Left lung (tissue), 10 donors: Measurements from ENCODE around the gene SLC17A9. TPM values are rescaled to one million over a fixed set of nuclear protein-coding genes. Genes with fewer than 3 reads are reported as not detected.
A peak's percentile ranks its signal among the peaks of the same experiment; 100 is the strongest.
"Not testable (repeated sequence)": the region's sequence is repeated elsewhere in the genome, so short reads cannot be mapped to it uniquely, and the experiment has no call there.

ENCODE experiments used
- ATAC-seq: fragments of 200-7000 bp; cut with Tn5 transposase; one replicate; pipeline ENCODE4 v1.9.1; 2020; ENCODE audit warnings: moderate library complexity
- DNase-seq, 4 donors: peaks; one replicate each; pipeline ENCODE4 v3.0.0-alpha.2; 2013 to 2020
- H3K27ac ChIP-seq, 2 donors: fragments of 200-600 bp; sonication (generic) in 1 of 2; one replicate each; pipeline versions ENCODE4 v1.5.0 to v1.8.0; 2020 to 2021
- H3K27me3 ChIP-seq, 2 donors: fragments of 200-600 bp; sonication (generic) in 1 of 2; one replicate each; pipeline versions ENCODE4 v1.5.0 to v1.8.0; 2020 to 2021
- H3K36me3 ChIP-seq, 2 donors: fragments of 200-600 bp; sonication (generic) in 1 of 2; one replicate each; pipeline versions ENCODE4 v1.5.0 to v1.8.0; 2020 to 2021
- H3K4me1 ChIP-seq, 2 donors: fragments of 200-600 bp; one replicate each; pipeline ENCODE4 v1.8.0; 2021
- H3K4me3 ChIP-seq, 2 donors: fragments of 200-600 bp; sonication (generic) in 1 of 2; one replicate each; pipeline versions ENCODE4 v1.5.0 to v1.8.0; 2020 to 2021; ENCODE audit warnings: mild to moderate bottlenecking in 1 of 2
- H3K9me3 ChIP-seq, 2 donors: fragments of 200-600 bp; sonication (generic) in 1 of 2; one replicate each; pipeline versions ENCODE4 v1.5.0 to v1.8.0; 2020 to 2021
- intact Hi-C, 2 donors: fragments of 100-400 bp; cut with DNase I; formaldehyde crosslinking; loops; one replicate each; pipeline versions ENCODE4 v1.11.2 to v1.14.2; 2022
- polyA plus RNA-seq, 6 donors: library from polyadenylated mRNA; unstranded; fragments of 120-200 nt; gene quantifications; one replicate each; pipeline ENCODE4 v1.2.1, GENCODE V29; 2013; ENCODE audit not compliant: insufficient read length in 6 of 6
- total RNA-seq, 2 donors: library from RNA; stranded (reverse); fragmentation: NEBNext Ultra II Directional; extraction: Animal tissue kit (Norgen Biotek cat#: 25700); gene quantifications; one replicate each; pipeline ENCODE4 v1.2.1, GENCODE V29; 2021
- TF ChIP-seq, protein P1 (sequence below), 2 donors: fragments of 200-600 bp; sonication (generic) in 1 of 2; IDR thresholded peaks; one replicate each; pipeline versions ENCODE4 v1.5.0 to v1.8.0; 2021; ENCODE audit warnings: antibody characterized with exemption in 2 of 2
- donor health status: DM: no; HTN: yes; CAD: no.
- donor health status: DM: no; HTN: no; CAD: no.

The SLC17A9 gene
- total and polyA plus RNA-seq, 8 donors = 2.1 to 18.1 (median 3.7) TPM

DNA sequence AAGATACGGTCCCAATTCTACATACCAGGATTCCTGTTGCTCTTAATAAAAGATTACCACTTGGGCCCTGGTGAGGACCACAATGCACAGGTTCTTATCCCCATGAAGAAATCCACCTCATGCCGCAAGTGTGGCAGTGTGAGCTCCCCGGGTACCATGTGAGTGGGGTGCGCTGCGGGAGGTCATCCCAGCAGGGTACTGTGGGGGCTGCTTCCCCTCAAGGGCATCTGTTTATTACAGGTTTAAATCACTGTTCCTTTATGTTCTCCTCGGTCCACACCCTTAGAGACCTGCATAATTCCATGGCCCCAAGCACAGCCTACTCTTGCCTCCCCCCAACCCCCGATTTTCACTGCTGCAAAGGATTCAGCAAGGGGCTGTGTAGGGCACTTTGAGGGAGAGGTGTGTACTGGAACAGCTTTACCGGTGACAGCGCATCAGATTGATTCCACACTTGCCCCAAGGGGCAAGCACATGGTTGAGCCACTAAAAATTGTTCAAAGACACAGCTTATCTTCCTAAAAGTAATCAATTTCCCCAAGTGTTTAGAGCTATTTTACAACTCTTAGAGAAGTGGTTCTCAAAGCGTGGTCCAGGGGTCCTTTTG lies 32.4 kb upstream of the SLC17A9 start:
- Histone ChIP-seq H3K36me3 (no peaks in the 10 kb centered on the region), H3K9me3 (no peaks in the 10 kb centered on the region), H3K4me3 (no peak overlapping the region), H3K4me1 (peaks cover 43 to 100% of the 10 kb centered on the region in 2 donors), H3K27me3 (no peaks in the 10 kb centered on the region), H3K27ac (no peak overlapping the region)
- intact Hi-C loops = no loop called here
- DNase-seq (no peak), ATAC-seq (no peak)
- TF ChIP-seq, protein P1, sequence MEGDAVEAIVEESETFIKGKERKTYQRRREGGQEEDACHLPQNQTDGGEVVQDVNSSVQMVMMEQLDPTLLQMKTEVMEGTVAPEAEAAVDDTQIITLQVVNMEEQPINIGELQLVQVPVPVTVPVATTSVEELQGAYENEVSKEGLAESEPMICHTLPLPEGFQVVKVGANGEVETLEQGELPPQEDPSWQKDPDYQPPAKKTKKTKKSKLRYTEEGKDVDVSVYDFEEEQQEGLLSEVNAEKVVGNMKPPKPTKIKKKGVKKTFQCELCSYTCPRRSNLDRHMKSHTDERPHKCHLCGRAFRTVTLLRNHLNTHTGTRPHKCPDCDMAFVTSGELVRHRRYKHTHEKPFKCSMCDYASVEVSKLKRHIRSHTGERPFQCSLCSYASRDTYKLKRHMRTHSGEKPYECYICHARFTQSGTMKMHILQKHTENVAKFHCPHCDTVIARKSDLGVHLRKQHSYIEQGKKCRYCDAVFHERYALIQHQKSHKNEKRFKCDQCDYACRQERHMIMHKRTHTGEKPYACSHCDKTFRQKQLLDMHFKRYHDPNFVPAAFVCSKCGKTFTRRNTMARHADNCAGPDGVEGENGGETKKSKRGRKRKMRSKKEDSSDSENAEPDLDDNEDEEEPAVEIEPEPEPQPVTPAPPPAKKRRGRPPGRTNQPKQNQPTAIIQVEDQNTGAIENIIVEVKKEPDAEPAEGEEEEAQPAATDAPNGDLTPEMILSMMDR (IDR thresholded peaks at IDR 0.05) = no peak

DNA sequence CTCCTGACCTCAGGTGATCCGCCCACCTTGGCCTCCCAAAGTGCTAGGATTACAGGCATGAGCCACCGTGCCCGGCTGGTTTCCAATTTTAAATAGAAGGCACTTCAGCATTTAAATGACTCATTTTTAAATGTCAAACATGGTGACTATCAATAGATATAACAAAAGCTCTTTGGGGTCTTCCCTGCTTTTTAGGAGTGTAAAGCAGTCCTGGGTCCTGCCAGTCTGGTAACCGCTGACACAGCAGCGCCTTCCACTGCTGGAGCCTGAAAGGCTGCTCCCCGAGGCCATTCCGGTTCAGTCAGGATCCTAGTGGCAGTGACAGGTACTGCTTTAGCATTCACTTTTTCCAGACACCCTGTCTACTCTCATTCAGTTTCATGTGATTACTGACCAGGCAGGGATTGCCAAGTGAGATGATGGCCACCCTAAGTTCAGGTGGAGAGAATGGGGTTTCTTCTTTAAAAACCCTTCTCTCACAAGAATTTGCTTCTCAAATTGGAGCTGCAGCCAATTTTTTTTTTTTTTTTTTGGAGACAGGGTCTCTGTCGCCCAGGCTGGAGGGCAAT lies 31.3 kb upstream of the SLC17A9 start:
- Histone ChIP-seq H3K27ac (no peak overlapping the region), H3K36me3 (no peaks in the 10 kb centered on the region), H3K4me1 (peaks cover 41 to 93% of the 10 kb centered on the region in 2 donors), H3K27me3 (no peaks in the 10 kb centered on the region), H3K4me3 (no peak overlapping the region), H3K9me3 (no peaks in the 10 kb centered on the region)
- intact Hi-C loops = no loop called here
- DNase-seq (peak in 2 of 4 donors; percentile 48 to 57), ATAC-seq (peak; percentile 62)
- TF ChIP-seq, protein P1 (IDR thresholded peaks at IDR 0.05) = peak; percentile 29 to 58

DNA sequence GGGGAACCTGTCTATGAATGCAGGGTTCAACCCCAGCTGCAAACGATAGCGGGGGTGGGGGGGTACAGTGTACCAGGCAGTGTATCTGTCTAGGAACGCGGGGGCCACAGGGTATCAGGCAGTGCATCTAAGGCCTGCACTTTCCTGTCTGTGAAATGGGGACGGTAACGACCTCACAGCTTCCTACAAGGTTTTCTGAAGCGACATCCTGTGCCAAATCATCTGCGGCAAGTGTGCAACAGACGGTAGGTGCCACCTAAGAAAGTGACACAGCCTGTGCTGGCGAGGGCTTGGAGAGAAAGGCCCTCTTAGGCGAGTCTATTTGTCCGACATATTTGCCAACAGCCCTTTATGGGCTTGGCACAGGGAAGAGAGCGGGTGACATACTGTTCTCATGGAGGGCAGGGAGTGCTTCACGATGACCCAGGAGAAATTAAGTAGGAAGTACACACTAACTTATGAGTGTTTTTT lies 30.0 kb upstream of the SLC17A9 start:
- no peak for DNase-seq
- Histone ChIP-seq H3K9me3 (no peaks in the 10 kb centered on the region), H3K27me3 (no peaks in the 10 kb centered on the region), H3K27ac (peak overlapping the region; percentile 46 to 96), H3K36me3 (no peaks in the 10 kb centered on the region), H3K4me3 (no peak overlapping the region), H3K4me1 (peaks cover 45 to 90% of the 10 kb centered on the region in 2 donors)
- intact Hi-C loops = no loop called here
- no peak for ATAC-seq
- TF ChIP-seq, protein P1 (IDR thresholded peaks at IDR 0.05) = no peak

DNA sequence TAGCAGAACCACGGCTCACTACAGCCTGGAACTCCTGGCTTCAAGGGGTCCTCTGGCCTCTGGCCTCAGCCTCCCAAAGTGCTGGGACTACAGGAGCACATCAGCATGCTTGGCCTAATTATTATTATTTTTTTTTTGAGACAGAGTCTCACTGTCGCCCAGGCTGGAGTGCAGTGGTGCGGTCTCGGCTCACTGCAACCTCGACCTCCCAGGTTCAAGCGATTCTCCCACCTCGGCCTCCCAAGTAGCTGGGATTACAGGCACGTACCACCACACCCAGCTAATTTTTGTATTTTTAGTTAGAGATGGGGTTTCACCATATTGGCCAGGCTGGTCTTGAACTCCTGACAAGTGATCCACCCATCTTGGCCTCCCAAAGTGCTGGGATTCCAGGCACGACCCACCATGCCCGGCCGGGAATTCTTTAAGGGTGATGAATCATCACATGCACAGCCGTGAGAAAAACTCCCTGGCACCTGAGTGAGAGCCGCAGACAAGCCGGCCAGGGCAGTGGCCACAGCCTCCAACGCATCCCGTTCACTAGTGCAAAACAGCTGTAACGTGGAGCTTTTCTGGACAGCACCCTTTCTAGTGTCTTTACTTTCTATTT lies 29.3 kb upstream of the SLC17A9 start:
- H3K36me3 ChIP-seq, H3K9me3 ChIP-seq, DNase-seq, H3K27me3 ChIP-seq, intact Hi-C loops, H3K4me3 ChIP-seq: not testable (repeated sequence)
- peak; percentile 7 for ATAC-seq
- peaks cover 52 to 90% of the 10 kb centered on the region in 2 donors for H3K4me1 ChIP-seq
- H3K27ac ChIP-seq = peak overlapping the region; percentile 46 to 96

DNA sequence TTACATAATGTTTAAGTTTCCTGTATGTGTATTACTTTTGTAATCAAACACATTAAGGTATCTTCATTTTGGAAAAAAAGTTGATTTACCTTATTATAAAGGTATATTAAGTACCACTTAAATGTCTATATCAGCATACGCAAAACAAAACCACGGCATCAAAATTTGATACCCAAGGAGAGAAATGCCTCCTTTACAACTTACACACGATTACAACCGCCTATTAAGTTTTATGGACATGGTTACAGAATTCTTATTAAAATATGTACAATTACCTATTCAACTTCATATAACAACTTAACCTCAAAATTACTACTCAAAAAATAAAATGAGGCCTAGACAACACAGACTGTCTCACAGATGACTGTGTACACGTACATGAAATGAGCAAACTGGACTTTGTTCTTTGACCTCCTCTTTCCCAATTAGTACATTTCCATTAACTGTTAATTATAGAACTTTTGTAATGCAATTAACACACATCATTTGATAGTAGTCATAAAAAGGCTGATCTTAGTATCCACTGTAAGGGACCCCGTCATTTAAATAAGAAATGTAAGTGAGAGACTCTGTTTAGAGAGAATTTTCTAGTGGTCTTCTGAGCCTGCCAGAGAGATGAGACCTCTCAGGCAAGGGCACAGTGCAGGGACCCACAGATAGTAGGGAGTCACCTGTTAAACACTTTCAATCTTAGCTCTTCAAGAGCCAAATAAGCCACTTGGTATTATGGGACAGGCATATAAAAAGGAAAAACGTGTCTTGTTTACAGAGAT lies 28.7 kb upstream of the SLC17A9 start:
- no peak for DNase-seq
- intact Hi-C loops = no loop called here
- peak overlapping the region; percentile 94 to 96 for H3K27ac ChIP-seq
- no peaks in the 10 kb centered on the region for H3K9me3 ChIP-seq
- H3K27me3 ChIP-seq = no peaks in the 10 kb centered on the region
- TF ChIP-seq, protein P1 (IDR thresholded peaks at IDR 0.05) = no peak
- H3K4me1 ChIP-seq = peaks cover 57 to 90% of the 10 kb centered on the region in 2 donors
- H3K4me3 ChIP-seq = peak overlapping the region in 1 of 2 donors; percentile 67
- H3K36me3 ChIP-seq = no peaks in the 10 kb centered on the region
- ATAC-seq = no peak
